ENCODE data around the gene KRT82.
A peak's percentile ranks its signal among the peaks of the same experiment; 100 is the strongest.

KRT82 gene

DNA sequence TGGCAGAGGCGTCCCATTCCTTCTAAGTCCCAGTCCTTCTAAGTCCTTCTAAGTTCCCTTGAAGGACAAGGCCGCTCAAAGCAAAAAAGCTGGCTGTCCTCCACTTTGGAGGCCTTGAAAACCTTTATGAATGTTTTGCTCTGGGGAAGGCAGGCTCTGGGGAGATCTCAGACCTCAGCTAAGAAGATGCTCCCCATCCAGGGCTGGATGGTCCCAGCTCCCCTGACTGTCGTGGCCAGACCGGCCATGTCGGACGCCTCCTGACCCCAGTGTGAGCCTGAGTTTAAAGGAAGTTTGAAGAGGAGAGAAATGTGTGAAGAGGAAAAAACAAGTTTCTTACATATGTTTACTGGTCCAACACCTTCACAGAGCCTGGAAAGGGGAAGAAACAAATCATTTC is 26.6 kb downstream of the KRT82 start:
- DNase-seq, result no peak

DNA sequence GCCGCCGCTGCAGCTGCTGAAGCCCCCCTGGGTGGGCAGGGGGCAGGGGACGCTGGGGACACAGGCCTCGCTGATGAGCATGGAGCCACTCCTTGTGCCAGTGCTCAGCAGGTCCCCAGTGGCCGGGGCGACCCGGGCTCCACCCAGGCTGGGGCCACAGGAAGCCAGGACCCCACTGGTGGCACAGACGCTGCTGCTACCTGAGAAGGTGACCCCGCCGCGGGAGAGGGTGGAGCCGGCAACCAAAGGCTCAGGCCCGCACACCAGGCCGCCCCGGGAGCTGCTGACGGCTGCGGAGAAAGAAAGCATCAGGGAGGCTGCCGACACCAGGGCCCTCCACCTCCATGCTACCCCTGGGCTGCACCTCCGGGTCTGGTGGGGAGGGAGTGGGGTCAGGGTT is 28.0 kb downstream of the KRT82 start:
- no peak for DNase-seq

DNA sequence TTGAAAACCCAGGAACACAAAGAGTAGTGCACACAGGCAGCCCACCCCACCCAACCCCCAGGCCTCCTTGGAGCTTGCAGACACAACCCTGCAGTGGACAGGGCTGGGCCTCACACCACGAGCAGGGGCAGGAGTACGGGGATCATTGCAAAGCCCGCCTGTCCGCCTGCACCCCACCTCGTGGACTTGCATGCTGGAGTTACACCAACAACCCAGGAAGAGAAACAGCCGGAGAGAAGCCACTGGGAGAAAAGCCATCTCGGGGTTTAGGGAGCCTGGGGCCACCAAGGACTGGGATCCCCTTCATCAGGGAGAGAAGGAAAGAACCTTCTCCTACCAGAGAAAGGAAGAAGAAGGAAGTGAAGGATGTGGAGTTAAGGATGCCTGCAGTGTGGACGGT is 28.9 kb downstream of the KRT82 start:
- DNase-seq, result no peak

DNA sequence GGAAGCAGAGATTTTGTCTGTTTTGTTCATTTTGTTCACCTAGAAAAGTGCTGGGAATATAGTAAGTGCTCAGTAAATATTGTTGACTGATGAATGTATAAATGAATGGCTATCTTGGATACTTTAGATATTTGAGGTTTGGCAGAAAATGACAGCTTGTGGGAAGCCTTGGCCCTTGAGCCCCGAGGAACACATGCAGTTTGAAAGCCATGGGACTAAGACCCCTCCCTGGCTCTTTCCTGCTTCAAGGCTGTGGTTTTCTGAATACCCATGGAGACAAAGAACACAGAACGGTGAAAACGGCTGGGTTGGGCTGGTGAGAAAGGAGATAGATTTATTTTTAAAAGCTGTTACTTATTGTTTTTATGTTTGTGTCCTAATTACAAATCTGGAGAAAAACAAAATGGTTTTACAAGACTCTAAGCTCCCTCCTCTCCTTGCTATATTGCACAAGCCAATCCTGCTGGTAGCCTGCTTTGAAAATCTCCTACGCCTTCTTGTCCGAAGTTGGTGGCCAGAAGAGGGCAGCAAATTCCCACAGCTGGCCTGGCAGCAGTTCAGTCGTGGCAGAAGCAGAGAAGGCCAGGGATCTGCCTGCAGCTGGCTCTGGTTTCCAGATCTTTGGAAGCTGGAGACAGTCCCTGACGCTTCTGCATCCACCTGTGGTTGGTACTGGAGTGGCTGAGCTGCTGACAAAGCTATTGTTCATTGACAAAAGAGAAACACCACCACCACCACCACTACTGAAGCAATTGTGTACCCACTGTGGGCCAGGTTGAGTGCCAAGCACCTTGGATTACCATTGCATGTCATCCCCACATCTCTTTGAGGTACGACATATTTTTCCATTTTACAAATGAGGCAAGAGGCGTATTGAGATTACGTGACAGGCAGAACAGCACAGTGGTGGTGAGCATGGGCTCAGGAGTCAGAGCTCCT is 33.6 kb downstream of the KRT82 start:
- DNase-seq, result peak; percentile 54

DNA sequence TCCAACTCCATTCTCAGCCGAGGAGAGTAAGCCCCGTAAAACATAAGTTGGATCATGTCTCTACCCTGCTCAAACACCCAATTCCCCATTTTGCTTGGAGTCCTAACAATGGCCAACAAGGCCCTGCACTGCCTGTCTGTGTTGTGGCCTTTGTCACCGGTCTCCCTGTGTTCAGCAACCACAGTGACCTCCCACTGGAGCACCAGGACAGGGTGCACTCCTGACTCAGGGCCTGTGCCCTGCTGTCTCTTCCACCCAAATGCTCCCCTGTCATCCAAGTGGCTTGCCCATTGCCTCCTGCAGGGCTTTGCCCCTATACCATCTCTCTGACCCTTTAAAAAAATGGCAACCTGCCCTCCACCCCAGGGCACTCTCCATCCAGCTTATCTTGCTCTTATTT is 34.4 kb downstream of the KRT82 start:
- DNase-seq, result no peak

DNA sequence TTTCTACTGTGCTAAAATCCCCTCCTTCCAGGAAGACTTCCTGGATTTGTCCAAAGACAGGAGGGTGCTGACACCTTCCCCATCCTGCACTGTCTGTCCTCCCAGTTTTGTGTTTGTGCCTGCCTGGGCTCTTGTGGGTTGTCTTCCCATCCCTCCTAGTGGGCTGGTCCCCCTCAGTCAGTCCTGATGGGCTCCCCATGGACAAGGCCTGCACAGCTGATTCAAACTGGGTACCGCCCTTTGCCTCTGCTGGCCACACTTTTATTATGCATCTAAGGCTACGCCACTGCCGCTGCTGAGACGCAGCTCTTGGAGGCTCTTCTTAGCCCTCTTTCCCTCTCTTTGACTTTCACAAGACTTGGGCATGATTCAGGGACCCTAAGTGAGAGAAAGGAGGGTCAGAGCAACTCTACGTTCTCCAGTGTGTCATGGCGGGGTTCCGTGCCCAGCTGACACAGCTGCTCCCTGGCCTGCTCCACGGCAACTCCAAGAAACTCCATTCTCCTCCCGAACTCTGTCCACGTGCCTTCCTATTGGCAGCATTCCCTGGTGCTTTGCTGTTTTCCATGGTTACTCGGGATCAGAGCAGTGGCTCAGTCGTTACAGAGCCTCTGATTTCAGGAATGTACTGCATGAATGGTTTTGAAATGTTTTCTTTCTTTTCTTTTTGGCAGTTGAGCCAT is 35.1 kb downstream of the KRT82 start:
- no peak for DNase-seq

DNA sequence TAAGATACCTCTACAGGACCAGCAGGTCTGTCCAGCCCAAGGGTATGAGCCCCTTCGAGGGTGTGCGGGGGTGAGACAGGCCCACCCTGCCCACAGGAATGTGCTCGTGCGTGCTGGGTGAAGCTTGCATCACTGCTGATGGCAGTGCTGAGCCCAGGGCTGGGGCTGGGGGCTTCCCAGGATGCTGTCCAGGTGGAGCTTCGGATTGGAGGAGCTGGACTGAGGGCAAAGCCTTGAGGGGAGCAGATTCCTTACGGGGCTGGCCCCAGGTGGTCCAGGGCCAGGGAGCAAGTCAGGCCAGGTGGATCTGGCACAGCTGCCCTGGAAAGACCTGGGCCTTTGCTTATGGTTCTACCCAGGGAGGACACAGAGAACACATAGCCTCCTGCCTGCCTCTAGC is 36.3 kb downstream of the KRT82 start:
- DNase-seq, result no peak

DNA sequence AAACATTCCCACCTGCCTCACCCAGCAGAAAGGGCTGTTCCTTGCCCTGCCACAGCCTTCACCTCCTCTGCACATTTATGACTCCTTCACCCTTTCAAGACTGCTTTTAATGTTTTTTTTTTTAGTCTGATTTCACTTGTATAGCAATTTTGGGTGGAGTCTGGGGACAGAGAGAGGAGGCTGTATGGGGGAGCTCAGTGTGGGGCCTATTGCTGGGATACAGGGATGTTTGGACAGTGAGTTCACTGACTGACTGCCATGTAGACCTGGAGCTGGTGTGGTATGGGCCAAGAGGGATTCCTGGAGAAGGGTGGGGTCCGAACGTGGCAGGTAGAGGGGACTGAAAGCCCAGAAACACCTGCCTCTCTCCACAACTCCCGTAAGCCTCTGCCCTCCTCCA is 36.9 kb downstream of the KRT82 start:
- no peak for DNase-seq

DNA sequence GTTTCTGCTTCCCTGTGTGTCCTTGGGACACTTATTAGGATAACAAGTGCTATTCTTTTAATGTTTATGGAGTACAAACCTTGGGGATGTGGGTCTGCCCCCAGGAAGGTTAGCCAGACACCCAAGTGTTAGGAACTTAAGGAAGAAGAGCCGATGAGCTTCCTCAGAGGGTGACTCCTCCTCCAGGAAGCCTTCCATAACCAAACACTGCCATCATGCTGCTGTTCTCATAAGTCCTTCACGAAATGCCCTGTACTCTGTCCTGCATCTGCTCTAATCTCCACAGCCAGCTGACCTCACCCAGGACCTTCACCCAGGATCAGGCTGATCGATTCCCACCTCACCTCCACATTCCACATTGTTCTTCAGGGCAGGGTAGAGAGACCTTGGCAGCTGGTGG is 37.6 kb downstream of the KRT82 start:
- DNase-seq, result no peak

DNA sequence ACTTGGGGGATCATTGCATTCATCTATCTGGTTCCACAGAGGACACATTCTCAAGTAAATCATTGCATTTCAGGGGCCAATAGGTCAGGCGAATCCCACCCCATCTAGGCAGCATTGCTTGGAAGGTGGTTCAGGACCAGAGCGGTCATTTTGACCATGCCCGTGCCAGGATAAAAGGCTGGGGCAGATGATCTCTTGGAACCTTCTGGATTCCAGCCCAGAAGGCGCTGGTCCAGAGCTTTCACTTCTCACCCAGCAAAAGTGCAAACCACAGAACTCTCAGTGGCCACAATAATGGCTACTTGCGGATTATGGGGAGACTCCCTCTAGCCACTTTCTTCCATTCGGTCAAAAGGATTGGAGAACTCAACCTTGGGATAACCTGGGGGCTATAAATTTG is 38.3 kb downstream of the KRT82 start:
- DNase-seq, result no peak

DNA sequence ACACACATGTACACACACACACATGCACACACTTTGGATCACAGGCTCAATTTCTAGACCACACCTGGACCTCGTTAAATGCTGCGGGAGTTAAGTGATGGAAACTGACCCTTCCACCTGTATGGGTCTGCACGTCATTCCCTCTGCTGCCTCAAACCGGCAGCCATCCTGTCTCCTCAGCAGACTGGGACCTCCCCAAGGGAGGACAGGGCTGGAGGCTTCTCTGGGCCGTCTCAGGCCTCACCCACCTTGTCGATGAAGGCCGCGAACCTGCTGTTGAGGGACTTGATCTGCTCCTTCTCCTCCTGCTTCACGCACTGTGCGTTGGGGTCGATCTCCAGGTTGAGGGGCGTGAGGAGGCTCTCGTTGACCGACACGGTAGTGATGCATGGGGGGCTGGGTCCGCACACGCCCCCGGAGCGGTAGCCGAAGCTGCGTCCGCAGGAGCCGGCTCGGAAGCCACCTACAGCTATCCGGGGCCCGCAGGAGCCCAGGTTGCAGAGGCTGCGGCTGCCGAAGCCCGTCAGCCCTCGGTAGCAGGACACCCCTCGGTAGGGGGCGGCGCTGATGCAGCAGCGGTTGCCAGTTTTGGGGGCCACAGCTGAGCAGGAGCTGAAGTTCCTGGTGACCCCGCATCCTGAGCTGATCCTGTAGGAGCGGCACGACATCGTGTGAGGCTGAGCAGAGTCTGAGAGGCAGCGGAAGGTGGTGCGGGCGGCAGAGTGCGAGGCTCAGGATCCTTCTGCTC is 39.2 kb downstream of the KRT82 start, which contains the start of gene KRT85:
KRT85 (minus strand) TSS at position 744 of the 748 bp plus-strand sequence; CDS start at position 668, 76 bp downstream.
- DNase-seq, result no peak

DNA sequence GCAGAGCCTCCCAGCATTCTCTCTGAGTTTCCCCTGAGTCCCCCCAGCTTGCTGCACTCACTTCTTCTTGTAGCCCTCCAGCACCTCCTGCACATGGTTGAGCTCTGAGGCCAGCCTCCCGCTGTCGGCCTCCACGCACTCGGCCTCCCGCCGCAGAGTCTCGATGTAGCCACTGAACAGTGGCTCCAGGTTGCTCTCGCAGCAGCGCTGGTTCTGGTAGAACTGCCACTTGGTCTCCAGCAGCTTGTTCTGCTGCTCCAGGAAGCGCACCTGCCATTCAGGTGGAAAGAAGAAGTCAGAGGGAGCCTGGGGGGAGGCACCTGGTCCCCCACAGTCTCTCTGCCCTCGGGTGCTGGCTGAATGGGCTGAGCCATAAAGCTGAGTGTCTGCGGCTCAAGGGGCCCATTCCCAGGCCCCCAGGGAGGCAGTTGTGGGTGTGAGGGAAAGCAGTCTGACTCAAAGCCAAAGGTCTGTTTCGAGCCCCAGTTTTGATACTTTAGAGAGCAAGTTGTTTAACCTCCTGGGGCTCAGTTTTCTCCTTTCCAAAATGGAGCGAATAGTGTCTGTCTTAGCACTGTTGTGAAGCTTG is 41.1 kb downstream of the KRT82 start:
- no peak for DNase-seq

DNA sequence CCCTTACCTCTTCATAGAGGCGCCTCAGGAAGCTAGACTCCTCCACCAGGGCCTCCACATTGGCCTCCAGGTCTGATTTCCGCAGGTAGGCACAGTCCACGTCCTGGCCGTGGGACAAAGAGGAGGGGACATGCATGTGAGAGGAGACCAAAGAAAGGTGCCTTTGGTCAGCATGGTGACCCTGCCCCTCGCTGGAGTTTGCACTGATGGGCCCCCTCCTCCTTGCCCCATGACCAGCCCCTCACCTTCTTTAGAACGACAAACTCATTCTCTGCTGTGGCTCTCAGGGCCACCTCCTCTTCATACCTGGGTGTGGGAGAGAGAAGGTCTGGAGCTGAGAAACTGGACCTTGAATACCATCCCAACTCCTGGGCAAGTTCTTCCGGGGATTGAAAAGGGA is 42.1 kb downstream of the KRT82 start:
- DNase-seq, result no peak

DNA sequence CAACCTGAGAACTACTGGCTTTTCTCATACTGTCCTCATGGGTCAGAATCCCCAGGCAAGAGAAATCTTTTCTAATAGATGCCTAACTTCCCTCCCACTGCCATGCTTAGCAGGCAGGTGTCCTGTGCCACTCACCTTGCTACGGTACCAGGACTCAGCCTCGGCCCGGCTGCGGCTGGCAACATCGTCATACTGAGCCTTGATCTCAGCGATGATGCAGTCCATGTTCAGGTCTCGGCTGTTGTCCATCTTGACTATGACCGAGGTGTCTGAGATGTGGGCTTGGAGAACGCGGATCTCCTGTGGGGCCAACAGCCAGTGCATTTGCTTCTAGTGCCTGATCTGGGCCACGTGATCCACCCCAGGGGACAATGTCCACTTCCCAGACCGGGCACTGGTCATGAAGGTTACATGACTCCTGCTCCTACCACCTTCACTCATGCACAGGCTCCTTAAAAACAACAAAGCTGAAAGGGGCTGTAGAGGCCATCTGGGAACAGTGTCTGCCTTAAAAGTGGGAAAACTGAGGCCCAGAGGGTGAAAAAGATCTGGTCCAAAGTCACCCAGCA is 42.9 kb downstream of the KRT82 start:
- DNase-seq, result no peak

DNA sequence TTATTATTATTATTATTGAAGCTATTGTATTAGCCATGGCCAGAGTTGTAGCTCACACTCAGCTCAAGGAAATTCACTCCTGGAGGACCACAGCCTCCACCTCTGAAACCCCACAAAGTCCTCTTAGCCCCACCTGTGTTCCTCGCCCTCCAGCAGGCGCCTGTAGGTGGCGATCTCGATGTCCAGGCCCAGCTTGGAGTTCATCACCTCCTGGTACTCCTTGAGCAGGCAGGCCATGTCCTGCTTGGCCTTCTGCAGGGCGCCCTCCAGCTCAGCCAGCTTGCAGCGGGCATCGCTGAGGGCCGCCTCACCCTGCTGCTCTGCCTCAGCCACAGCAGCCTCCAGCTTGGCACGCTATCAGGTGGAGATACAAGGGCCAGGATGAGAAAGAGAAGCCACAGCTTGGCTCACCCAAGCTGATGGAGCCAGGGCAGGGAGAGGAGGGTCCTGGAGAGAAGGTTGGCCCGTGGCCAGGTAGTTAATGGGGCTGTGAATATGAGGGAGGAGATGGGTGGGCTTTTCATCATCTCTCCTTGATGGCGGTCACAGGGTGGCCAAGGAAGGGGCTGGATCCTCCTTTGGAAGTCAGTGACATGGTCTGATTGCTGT is 43.9 kb downstream of the KRT82 start:
- no peak for DNase-seq

DNA sequence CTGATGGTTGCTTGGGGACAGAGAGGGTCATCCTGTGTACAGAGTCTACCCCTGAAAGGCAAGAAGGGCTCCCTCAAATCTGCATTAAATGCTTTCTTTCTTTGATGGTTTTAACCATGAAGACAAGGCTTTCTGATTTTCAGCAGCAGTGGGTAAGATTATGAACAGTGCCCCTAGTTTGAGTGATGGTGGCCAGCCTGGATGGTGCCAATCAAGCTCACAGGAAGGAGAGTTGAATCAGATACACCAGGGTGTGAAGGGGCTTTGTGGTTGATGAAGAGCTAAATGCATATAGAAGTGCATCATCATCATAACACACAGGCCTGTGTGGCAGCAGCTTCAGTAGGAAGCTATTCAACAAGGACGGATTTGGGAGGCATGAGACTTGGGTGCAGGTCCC is 44.6 kb downstream of the KRT82 start:
- DNase-seq, result no peak

DNA sequence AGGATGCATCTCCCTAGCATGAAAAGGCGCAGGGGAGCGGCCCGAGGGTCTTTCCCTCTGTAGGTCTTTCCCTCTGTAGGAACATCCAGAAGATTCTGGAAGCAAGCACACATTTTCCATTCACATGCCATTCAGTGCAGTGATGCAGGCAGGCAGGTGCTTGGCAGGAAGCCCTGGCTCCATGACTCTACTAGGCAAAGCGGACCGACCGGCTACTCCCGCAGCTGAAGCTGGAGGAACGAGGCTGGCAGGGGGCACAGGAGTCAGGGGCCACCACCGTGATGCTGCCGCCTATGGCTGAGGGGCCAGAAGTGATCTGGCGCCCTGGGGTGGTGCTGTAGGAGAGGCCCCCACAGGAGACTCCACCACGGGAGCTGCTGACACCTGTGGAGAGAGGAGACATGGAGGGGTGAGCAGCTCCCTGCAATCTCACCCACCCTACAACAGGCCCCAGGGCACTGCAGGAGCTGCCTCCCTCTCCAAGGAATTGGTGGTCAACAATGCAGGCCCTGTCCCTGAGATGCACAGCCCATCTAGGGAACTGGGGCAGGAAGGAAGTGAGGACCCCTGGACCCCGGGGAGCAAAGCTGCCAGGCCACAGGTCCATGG is 45.4 kb downstream of the KRT82 start:
- no peak for DNase-seq

DNA sequence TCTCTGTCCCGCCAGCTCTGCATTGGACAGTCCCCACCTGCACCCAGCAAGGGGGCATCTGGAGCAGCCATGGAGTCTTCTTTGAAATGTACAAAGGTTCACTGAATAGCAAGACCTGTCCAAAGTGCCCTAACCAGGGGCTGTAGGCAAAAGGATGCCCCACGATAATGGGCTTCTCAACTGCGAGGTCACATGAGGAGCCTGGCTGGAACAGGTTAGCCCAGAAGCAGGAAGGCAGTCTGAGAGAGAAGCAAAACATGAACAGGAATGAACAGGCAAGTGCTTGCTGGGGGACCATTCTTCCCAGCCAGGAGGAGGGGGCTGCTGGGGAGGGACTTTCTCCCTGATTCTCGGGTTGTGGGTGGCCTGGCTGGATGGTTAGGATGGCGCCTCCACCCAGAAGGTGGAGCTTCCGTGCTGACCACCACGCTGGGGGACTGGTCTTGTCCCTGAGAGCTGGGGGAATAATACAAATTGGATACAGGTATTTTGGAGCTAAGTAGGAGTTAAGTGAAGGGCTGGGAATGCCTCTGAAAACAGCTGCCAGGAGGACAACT is 46.0 kb downstream of the KRT82 start:
- DNase-seq, result no peak

DNA sequence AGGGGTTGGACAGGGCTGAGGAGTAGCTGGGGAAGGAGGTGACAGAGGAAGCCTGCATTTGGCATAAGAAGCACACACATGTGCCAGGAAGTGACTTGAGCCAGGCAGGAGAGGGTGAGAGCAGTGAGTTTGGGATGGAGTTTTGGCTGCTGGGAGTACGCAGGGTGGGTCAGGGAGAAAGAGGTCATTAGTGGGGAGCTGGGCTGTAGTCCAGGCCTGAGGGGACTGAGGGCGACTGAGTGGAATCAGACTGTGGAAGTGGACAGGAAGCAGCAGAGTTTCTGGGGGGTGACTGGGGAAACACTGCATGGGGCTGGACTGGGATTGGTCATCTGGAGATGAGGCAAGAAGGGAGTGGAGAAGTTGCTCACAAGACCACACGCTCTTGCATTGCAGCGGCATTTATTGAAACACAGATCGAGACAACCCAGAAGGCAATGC is 46.5 kb downstream of the KRT82 start:
- no peak for DNase-seq

DNA sequence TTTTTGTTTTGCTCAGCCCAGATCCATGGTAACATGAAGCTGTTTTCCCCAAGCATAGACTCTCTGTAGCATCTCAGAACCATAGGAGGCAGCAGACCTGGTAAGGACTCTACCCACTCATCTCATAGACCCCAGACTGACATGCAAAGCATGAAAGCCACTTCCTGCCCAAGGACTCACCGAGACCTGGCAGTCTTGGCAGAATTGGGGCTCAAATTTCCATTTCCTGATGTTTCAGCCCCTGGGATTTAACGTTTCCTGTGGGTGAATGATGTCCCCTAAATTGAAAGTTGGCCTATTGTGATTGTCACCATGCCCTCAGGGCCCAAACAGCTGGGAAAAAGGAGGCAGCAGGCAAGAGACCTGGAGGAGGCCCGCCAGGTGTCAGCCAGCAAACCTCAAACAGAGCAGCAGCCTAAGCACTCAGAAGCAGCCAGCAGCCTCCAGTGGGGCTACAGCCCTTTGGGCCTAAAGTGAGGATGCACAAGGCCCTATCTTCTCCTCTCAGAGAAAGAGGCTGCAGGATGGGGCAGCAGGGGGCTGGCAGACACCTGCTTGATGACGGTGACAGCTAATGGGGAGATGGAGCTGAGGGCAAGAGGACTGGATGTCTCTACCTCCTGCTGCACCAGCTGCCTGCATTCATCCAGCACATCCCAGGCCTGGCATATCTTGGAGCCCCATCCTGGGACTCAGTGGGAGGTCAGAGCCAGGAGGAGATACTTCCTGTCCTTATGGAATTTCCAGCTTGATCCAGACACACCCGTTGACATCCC is 47.4 kb downstream of the KRT82 start:
- DNase-seq, result peak; percentile 27
